CD4-positive, CD25-positive, alpha-beta regulatory T cell (primary cell): ENCODE results near the gene PEPD. TPM values are rescaled to one million over a fixed set of nuclear protein-coding genes. Genes with fewer than 3 reads are reported as not detected.

Experiments
- ATAC-seq, 2 donors: fragments of 150-1000 bp; cut with Tn5 transposase; one replicate each; pipeline ENCODE4 v1.10.0; 2021; ENCODE audit warnings: low read depth in 2 of 2, moderate number of reproducible peaks in 2 of 2, moderate library complexity in 1 of 2
- DNase-seq, 3 donors: peaks; one replicate each; pipeline versions ENCODE4 v3.0.0 to v3.0.0-alpha.2; 2012 to 2022; ENCODE audit warnings: mixed read lengths in 1 of 3
- H3K27ac ChIP-seq: one replicate; pipeline ENCODE4 v1.7.0; 2013; ENCODE audit warnings: mild to moderate bottlenecking, low read length; ENCODE audit not compliant: insufficient read depth, poor library complexity, severe bottlenecking
- H3K27me3 ChIP-seq: one replicate; pipeline ENCODE4 v1.7.0; 2013; ENCODE audit warnings: low read length; ENCODE audit not compliant: control insufficient read depth, insufficient read depth
- H3K36me3 ChIP-seq: one replicate; pipeline ENCODE4 v1.7.0; 2013; ENCODE audit warnings: mild to moderate bottlenecking, low read length, moderate library complexity; ENCODE audit not compliant: control insufficient read depth, insufficient read depth
- H3K4me1 ChIP-seq: 2 replicates; pipeline ENCODE4 v1.7.0; 2013; ENCODE audit warnings: mild to moderate bottlenecking, low read length; ENCODE audit not compliant: insufficient read depth, control insufficient read depth, poor library complexity, severe bottlenecking
- H3K4me3 ChIP-seq: one replicate; pipeline ENCODE4 v1.7.0; 2013; ENCODE audit warnings: low read depth, mild to moderate bottlenecking, low read length, moderate library complexity
- H3K9me3 ChIP-seq, 2 experiments: 1 replicate in 1 of 2; 2 replicates in 1 of 2; pipeline ENCODE4 v1.7.0; 2013; ENCODE audit warnings: low read length in 2 of 2, mild to moderate bottlenecking in 1 of 2, moderate library complexity in 1 of 2; ENCODE audit not compliant: control insufficient read depth in 2 of 2
- H3K27ac Mint-ChIP-seq, 3 donors: one replicate each; pipeline ENCODE4 v1.8.0; 2020 to 2022; ENCODE audit warnings: mild to moderate bottlenecking in 3 of 3, mixed read lengths in 3 of 3, moderate library complexity in 2 of 3
- H3K27me3 Mint-ChIP-seq: one replicate; pipeline ENCODE4 v1.8.0; 2022; ENCODE audit warnings: mild to moderate bottlenecking, mixed read lengths
- H3K36me3 Mint-ChIP-seq: one replicate; pipeline ENCODE4 v1.8.0; 2020; ENCODE audit warnings: mixed read lengths
- H3K4me1 Mint-ChIP-seq, 4 donors: one replicate each; pipeline ENCODE4 v1.8.0; 2020 to 2022; ENCODE audit warnings: mixed read lengths in 4 of 4, mild to moderate bottlenecking in 1 of 4
- H3K4me3 Mint-ChIP-seq, 4 donors: one replicate each; pipeline ENCODE4 v1.8.0; 2020 to 2022; ENCODE audit warnings: mild to moderate bottlenecking in 4 of 4, mixed read lengths in 4 of 4, moderate library complexity in 3 of 4
- H3K9me3 Mint-ChIP-seq, 7 donors: one replicate each; pipeline ENCODE4 v1.8.0; 2020 to 2022; ENCODE audit warnings: mixed read lengths in 7 of 7, mild to moderate bottlenecking in 3 of 7, moderate library complexity in 2 of 7
- polyA plus RNA-seq, 4 donors: library from polyadenylated mRNA; unstranded; fragments of 300-500 nt; fragmentation: Illumina TruSeq; gene quantifications; one replicate each; pipeline ENCODE4 v1.2.3, GENCODE V29; 2021
- total RNA-seq: library from RNA; stranded (reverse); gene quantifications from one replicate; pipeline ENCODE4 v1.2.3, GENCODE V29; 2022

PEPD gene
- total and polyA plus RNA-seq, 5 donors from 2014 or later, result 36.8 to 141 (median 109) TPM

DNA sequence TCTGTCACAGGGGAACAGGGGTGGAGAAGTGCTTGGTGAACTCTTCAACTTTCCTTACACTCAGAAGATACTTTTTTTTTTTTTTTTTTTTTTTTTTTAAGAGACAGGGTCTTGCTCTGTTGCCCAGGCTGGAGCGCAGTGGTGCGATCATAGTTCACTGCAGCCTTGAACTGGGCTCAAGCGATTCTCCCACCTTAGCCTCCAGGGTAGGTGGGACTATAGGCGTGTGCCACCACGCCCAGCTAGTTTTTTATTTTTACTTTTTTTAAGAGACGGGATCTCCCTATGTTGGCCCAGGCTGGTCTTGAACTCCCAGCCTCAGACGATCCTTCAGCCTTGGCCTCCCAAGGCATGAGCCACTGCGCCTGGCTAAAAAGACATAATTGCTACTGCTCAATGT lies 136.6 kb downstream of the PEPD start:
- H3K27me3 ChIP-seq, result no peaks in the 10 kb centered on the region
- no peak for ATAC-seq
- peaks cover 12% of the 10 kb centered on the region for H3K36me3 Mint-ChIP-seq
- no peaks in the 10 kb centered on the region for H3K27me3 Mint-ChIP-seq
- H3K27ac ChIP-seq, result no peak overlapping the region
- no peaks in the 10 kb centered on the region for H3K9me3 Mint-ChIP-seq
- H3K27ac Mint-ChIP-seq, result peak overlapping the region in 1 of 3 donors; percentile 33
- no peak overlapping the region for H3K4me3 Mint-ChIP-seq
- H3K36me3 ChIP-seq, result peaks cover 27% of the 10 kb centered on the region
- no peak for DNase-seq
- H3K4me3 ChIP-seq, result no peak overlapping the region
- no peaks in the 10 kb centered on the region for H3K9me3 ChIP-seq
- H3K4me1 ChIP-seq, result no peaks in the 10 kb centered on the region
- H3K4me1 Mint-ChIP-seq, result peaks cover 19 to 28% (median 25%) of the 10 kb centered on the region in 4 donors

DNA sequence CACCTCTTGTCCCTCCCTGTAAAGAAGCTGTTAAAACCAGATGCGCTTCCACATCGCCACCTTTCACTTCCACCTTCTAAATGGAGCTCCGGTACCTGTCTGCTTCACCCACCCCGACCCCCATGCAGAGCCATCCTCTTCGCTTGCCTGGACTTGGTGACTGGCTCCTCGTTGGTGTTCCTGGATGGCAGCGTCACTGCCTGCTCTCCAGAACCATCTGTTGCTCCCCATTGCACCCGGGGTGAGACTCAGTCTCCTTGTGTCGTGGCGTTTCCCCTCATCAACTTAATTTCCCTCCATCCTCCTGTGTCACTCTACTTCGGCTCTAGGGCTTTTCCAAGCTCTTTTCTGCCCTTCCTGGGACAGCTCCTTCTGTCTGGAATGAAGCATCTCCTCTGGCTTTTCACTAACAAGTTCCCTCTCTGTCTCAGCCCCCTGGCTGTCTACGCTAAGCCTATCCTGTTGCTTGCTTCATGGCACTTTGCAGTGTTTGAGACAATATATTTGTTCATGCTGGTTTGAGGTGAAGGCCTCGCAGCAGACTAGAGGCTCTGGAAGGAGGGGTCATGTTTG lies 137.8 kb downstream of the PEPD start:
- H3K27me3 Mint-ChIP-seq, result no peaks in the 10 kb centered on the region
- no peak for DNase-seq
- H3K36me3 Mint-ChIP-seq, result peaks cover 18% of the 10 kb centered on the region
- peak overlapping the region in 1 of 4 donors; percentile 35 for H3K4me3 Mint-ChIP-seq
- peaks cover 27 to 34% (median 31%) of the 10 kb centered on the region in 4 donors for H3K4me1 Mint-ChIP-seq
- Histone ChIP-seq H3K27me3 (no peaks in the 10 kb centered on the region), H3K4me3 (no peak overlapping the region), H3K36me3 (peaks cover 38% of the 10 kb centered on the region), H3K4me1 (no peaks in the 10 kb centered on the region), H3K9me3 (no peaks in the 10 kb centered on the region), H3K27ac (no peak overlapping the region)
- H3K27ac Mint-ChIP-seq, result no peak overlapping the region
- no peak for ATAC-seq
- H3K9me3 Mint-ChIP-seq, result no peaks in the 10 kb centered on the region

DNA sequence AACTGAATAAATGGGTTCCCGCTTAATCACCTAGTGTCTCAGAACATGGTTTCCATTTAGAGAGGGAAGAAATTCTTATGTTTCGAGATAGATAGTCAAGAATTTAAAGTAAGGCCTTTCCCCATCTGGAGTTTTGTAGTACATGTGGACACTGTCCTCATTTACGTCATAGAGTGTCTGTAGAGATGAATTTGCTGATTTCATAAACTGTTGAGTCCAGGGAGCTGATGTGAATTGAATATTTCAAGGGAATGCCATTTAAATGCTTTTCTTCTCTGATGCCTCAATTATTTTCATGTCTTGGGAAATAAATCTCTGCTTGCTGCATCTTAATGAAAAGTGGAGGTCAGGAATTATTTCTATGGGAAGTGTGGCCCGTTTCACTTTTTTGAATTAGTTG lies 138.6 kb downstream of the PEPD start:
- Mint-ChIP-seq H3K27me3 (no peaks in the 10 kb centered on the region), H3K27ac (peak overlapping the region in 2 of 3 donors; percentile 13 to 66), H3K4me3 (no peak overlapping the region), H3K4me1 (peaks cover 27 to 42% (median 36%) of the 10 kb centered on the region in 4 donors), H3K9me3 (no peaks in the 10 kb centered on the region), H3K36me3 (peaks cover 21% of the 10 kb centered on the region)
- DNase-seq (no peak), ATAC-seq (no peak)
- Histone ChIP-seq H3K4me3 (no peak overlapping the region), H3K4me1 (peaks cover 3% of the 10 kb centered on the region), H3K9me3 (no peaks in the 10 kb centered on the region), H3K27me3 (no peaks in the 10 kb centered on the region), H3K36me3 (peaks cover 39% of the 10 kb centered on the region), H3K27ac (no peak overlapping the region)

DNA sequence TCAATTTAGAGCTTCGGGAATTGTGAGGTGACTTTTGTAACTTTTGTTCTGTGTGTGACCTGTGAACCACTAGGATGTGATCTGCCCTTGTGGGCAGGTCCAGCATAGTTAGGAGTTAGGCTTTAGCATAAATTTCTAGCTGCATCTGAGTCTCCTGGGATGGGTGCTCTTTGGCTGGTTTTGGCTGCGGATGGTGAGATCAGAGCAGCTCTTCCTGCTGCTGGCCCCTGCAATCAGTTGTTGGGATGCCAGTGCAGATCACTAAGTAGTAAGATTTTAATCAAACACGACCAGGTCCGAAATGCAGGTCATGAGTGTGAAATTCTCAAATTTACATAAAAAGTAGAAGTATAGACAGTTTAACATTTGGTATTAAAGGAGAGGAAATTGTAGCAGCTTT lies 139.6 kb downstream of the PEPD start:
- H3K9me3 Mint-ChIP-seq, result no peaks in the 10 kb centered on the region
- Histone ChIP-seq H3K4me1 (peaks cover 5% of the 10 kb centered on the region), H3K27me3 (no peaks in the 10 kb centered on the region), H3K9me3 (no peaks in the 10 kb centered on the region), H3K27ac (no peak overlapping the region), H3K36me3 (peaks cover 37% of the 10 kb centered on the region), H3K4me3 (no peak overlapping the region)
- H3K4me1 Mint-ChIP-seq, result peaks cover 28 to 51% (median 43%) of the 10 kb centered on the region in 4 donors
- DNase-seq, result no peak
- H3K4me3 Mint-ChIP-seq, result peak overlapping the region in 1 of 4 donors; percentile 27
- ATAC-seq, result no peak
- H3K27ac Mint-ChIP-seq, result peak overlapping the region in 1 of 3 donors; percentile 13
- peaks cover 17% of the 10 kb centered on the region for H3K36me3 Mint-ChIP-seq
- no peaks in the 10 kb centered on the region for H3K27me3 Mint-ChIP-seq

DNA sequence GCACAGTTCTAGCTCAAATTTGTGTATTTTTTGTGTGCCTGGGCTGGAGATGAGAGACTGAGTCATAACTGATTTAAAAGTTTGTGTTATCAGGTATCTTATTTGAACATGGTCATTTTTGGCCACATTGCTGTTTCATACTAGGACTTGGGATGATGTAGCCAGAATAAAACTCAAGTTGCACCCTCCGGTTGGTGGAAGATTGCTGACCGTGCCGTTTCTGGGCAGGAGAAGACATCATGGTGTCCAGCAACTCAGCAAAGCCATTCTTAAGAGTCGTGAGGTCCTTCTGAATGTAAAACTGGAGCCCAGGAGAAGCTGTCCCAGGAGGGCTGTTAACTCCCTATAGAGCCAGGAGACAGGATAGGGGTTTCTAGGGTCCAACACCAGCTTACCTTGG lies 140.5 kb downstream of the PEPD start:
- DNase-seq (no peak), ATAC-seq (no peak)
- peaks cover 14% of the 10 kb centered on the region for H3K4me1 ChIP-seq
- Mint-ChIP-seq H3K4me3 (peak overlapping the region in 2 of 4 donors; percentile 56 to 89), H3K4me1 (peaks cover 36 to 60% (median 52%) of the 10 kb centered on the region in 4 donors), H3K27ac (peak overlapping the region; percentile 13 to 80 (median 66)), H3K27me3 (no peaks in the 10 kb centered on the region), H3K9me3 (no peaks in the 10 kb centered on the region), H3K36me3 (peaks cover 13% of the 10 kb centered on the region)
- H3K4me3 ChIP-seq, result no peak overlapping the region
- H3K27me3 ChIP-seq, result no peaks in the 10 kb centered on the region
- no peaks in the 10 kb centered on the region for H3K9me3 ChIP-seq
- no peak overlapping the region for H3K27ac ChIP-seq
- peaks cover 33% of the 10 kb centered on the region for H3K36me3 ChIP-seq

DNA sequence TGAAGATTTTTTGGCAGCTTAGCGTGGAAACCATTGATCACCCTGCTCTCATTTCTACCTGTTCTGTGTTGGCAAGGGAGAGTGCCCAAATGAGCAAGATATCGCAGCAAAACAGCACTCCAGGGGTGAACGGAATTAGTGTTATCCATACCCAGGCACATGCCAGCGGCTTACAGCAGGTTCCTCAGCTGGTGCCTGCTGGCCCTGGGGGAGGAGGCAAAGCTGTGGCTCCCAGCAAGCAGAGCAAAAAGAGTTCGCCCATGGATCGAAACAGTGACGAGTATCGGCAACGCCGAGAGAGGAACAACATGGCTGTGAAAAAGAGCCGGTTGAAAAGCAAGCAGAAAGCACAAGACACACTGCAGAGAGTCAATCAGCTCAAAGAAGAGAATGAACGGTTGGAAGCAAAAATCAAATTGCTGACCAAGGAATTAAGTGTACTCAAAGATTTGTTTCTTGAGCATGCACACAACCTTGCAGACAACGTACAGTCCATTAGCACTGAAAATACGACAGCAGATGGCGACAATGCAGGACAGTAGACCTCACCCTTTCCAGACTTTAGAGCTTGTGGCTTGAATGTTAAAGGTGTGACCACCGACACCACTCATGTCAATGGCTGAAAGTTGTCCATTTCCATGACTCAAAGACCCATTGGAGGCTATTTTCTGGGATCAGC lies 142.3 kb downstream of the PEPD start:
- Mint-ChIP-seq H3K27me3 (no peaks in the 10 kb centered on the region), H3K4me1 (peaks cover 41 to 72% (median 65%) of the 10 kb centered on the region in 4 donors), H3K36me3 (peaks cover 13% of the 10 kb centered on the region), H3K4me3 (peak overlapping the region in 1 of 4 donors; percentile 29), H3K27ac (peak overlapping the region in 2 of 3 donors; percentile 37 to 56), H3K9me3 (no peaks in the 10 kb centered on the region)
- H3K4me3 ChIP-seq, result no peak overlapping the region
- no peak overlapping the region for H3K27ac ChIP-seq
- no peak for ATAC-seq
- H3K9me3 ChIP-seq, result no peaks in the 10 kb centered on the region
- no peak for DNase-seq
- peaks cover 31% of the 10 kb centered on the region for H3K4me1 ChIP-seq
- no peaks in the 10 kb centered on the region for H3K27me3 ChIP-seq
- peaks cover 29% of the 10 kb centered on the region for H3K36me3 ChIP-seq

DNA sequence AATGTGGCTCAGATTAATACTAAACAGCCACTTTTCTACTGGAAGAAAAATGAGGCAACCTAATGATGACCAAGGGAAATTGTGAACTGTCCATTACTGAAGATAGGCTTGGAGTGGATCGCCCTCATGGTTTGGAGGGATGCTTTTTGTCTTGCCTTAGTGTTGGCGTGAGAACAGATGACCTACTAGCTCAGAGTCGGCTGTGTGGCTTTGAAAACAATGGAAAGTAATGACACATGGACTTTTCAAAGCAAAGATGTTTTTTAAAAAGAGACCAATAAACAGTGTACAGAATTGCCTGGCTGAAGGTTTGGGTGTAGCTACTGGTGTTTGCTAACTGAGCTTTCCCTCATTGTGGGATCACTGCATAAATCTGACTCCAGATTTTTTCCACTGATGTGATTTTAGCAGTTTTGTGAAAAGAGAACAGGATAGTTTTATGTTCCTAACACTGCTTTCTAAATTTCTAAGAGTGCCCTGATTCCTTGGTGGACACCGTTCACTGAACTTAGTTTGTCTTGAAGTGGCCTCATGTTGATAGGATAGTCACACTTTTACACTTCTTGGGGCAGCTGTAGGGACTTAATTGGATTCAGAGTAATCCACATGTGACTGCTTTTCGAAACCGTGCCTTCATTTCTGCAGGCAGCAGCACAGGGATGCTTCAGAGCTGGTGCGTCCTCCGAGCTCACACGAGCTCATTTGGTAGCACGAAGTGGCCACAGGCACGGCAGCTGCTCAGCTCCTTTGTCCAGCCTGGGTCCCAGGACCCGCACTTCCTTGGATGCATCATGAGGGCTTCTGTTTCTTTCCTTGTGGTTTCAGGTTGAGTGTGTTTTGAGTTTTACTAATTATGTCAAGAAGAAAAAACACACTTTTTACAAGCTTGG lies 143.8 kb downstream of the PEPD start:
- DNase-seq (no peak), ATAC-seq (no peak)
- peak overlapping the region in 1 of 3 donors; percentile 34 for H3K27ac Mint-ChIP-seq
- Histone ChIP-seq H3K27ac (no peak overlapping the region), H3K27me3 (no peaks in the 10 kb centered on the region), H3K9me3 (no peaks in the 10 kb centered on the region), H3K4me1 (peaks cover 33% of the 10 kb centered on the region), H3K4me3 (no peak overlapping the region), H3K36me3 (peaks cover 20% of the 10 kb centered on the region)
- peaks cover 35 to 71% (median 60%) of the 10 kb centered on the region in 4 donors for H3K4me1 Mint-ChIP-seq
- peaks cover 13% of the 10 kb centered on the region for H3K36me3 Mint-ChIP-seq
- H3K27me3 Mint-ChIP-seq, result no peaks in the 10 kb centered on the region
- H3K9me3 Mint-ChIP-seq, result no peaks in the 10 kb centered on the region
- H3K4me3 Mint-ChIP-seq, result peak overlapping the region in 1 of 4 donors; percentile 54
